Upper lobe of left lung (tissue), 4 donors: ENCODE measurements around the gene SLC38A9.

ENCODE experiments used
- CTCF ChIP-seq, 6 experiments: fragments of 450-650 bp in 4 of 6; fragments of 200-600 bp in 2 of 6; sonication (generic) in 2 of 6; IDR thresholded peaks; one replicate each; pipeline ENCODE4 v1.5.1; 2016 to 2019; ENCODE audit warnings: antibody characterized with exemption in 6 of 6
- EP300 ChIP-seq, 4 donors: sonication (generic); formaldehyde crosslinking; IDR thresholded peaks; one replicate each; pipeline ENCODE4 v1.5.1; 2017; ENCODE audit warnings: antibody characterized with exemption in 4 of 4, control low read depth in 2 of 4
- POLR2A ChIP-seq, 4 donors: fragments of 450-650 bp; IDR thresholded peaks; one replicate each; pipeline ENCODE4 v1.5.1; 2016 to 2017; ENCODE audit warnings: antibody characterized with exemption in 4 of 4, mild to moderate bottlenecking in 2 of 4
- POLR2AphosphoS5 ChIP-seq, 2 donors: sonication (generic); formaldehyde crosslinking; IDR thresholded peaks; one replicate each; pipeline ENCODE4 v1.5.1; 2017; ENCODE audit warnings: antibody characterized with exemption in 2 of 2

DNA sequence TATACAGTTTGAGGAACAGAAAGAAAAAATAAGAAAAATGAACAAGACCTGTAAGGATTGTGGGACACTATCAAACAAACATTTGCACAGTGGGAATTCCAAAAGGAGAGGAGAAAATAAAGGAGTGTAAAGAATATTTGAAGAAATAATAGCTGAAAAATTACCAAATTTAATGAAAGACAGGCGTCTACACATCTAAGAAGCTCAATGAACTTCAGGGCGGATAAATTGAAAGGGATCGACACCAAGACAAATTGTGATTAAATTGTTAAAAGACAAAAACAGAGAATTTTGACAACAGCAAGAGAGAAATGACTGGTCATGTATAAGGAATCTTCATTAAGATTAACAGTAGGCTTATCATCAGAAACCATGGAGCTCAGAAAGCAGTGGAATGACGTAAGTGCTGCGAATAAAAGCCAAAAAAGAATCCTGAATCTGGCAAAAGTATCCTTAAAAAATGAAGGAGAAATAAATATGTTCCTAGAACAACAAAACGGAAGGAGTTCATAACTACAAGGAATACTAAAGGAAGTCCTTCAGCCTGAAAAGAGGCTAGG is 3.5 kb upstream of the SLC38A9 start:
- no peak for TF ChIP-seq CTCF (IDR thresholded peaks at IDR 0.05)
- no peak for TF ChIP-seq EP300 (IDR thresholded peaks at IDR 0.05)
- TF ChIP-seq POLR2A (IDR thresholded peaks at IDR 0.05): no peak
- TF ChIP-seq POLR2AphosphoS5 (IDR thresholded peaks at IDR 0.05): no peak
